Stromal cell of bone marrow (primary cell): ENCODE results near the gene ABHD3.
"Not testable (repeated sequence)": the region's sequence is repeated elsewhere in the genome, so short reads cannot be mapped to it uniquely, and the experiment has no call there.

Experiments used
- DNase-seq: peaks from one replicate; pipeline ENCODE4 v3.0.0-alpha.2; 2012; ENCODE audit warnings: low read depth

The ABHD3 gene, protein sequence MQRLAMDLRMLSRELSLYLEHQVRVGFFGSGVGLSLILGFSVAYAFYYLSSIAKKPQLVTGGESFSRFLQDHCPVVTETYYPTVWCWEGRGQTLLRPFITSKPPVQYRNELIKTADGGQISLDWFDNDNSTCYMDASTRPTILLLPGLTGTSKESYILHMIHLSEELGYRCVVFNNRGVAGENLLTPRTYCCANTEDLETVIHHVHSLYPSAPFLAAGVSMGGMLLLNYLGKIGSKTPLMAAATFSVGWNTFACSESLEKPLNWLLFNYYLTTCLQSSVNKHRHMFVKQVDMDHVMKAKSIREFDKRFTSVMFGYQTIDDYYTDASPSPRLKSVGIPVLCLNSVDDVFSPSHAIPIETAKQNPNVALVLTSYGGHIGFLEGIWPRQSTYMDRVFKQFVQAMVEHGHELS

DNA sequence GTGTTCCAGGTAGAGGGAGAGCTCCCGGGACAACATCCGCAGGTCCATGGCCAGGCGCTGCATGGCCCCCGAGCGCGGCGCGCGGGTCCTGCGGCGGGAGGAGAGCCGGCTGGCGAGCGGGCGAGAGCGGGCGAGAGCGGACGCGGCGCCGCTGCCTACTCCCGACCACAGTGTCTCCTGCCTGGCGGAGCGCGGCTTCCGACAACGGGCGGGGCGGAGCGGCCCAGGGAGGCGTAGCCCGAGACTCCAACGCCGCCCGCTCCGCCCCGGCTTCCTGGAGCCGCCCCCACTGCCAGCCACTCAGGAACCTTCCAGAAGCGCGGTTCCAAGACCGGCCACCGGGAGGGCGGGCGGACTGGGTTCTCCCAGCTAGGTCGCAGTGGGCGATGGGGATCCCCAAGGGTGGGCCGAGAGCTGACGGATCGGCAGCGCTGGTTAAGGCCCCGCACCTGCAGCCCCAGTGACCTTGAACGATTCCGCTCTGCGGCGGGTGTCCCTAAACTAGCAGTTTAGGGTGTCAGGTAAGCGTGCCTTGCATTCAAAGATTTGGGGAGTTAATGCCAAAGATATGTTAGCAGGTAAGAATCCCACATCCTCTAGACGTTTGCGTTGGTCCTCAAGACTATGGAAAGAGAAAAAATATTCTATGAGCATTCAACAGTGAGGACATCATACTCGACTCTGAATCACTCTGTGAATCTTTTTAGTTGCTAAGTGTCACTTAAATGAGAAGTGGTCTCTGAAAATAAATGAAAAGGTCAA, at the start of gene ABHD3:
ABHD3 (minus strand) TSS at position 172 of the 762 bp plus-strand sequence; CDS start at position 63, 109 bp downstream.
- DNase-seq, result peak; percentile 84

DNA sequence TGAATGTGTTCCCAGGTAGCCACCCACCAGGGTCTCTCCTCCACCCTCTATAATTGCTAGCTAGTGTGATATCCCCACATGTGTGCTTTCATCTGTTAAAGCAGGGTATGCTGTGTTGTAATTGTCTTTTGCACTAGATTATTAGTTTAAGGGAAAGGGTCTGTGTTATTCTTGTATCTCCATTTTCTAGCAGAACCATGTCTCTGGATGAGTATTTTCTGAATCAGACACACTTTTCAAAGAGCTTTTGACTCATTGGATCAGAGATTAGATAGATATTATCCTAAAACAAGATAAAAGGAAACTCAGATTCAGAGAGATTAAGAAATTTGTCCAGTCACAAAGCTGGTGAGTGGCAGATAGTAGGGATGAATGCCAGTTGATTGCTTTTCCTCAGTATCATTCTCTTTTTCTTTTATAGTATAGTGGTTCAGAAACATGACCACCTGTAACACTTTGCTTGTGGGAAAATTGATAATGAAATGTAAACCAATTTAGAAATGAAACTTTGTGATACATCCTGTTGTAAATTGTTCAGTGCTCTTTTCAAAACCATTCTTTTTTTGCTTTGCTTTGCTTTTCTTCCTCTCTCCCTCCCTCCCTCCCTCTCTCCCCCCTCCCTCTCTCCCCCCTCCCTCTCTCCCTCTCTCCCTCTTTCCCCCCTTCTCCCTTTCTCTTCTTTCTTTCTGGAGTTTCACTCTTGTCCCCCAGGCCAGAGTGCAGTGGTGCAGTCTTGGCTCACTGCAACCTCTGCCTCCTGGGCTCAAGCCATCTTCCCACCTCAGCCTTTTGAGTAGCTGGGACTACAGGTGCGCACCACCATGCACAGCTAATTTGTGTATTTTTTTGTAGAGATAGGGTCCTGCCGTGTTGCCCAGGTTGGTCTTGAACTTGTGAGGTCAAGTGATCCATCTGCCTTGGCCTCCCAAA, 43.5 kb upstream of the ABHD3 start:
- no peak for DNase-seq

DNA sequence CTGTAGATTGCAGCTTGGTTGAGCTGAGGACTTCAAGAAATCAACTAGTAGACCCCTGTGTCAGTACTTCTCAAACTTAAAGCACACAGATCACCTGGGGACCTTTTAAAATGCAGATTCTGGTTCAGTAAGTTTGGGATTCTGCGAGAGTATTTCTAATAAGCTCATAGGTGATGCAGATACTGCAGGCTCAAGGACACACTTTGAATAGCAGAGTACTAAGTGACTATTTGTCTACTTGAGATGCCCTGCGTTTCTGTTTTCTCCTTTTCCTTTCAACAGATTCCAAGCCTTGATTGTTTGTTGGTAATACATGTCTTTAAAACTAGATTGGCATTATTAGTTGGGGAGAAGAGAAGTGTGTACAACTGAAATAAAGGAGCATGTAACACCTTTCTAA, 42.7 kb upstream of the ABHD3 start:
- DNase-seq, result no peak

DNA sequence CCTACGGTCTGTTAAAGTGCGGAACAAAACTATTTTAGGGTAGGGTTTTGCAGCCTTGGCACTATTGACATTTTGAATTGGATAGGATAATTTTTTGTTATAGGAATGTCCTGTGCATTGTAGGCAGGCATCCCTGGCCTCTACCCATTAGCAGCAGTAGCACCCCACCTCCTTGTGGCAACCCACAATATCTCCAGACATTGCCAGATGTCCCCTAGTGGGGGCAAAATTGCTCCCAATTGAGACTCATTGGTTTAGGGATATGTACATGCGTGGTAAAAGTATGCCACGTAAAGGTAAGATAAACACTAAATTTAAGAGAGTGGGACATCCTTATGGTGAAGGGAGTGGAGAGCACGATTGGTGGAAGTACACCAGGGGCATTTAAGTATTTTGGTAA, 40.7 kb upstream of the ABHD3 start:
- no peak for DNase-seq

DNA sequence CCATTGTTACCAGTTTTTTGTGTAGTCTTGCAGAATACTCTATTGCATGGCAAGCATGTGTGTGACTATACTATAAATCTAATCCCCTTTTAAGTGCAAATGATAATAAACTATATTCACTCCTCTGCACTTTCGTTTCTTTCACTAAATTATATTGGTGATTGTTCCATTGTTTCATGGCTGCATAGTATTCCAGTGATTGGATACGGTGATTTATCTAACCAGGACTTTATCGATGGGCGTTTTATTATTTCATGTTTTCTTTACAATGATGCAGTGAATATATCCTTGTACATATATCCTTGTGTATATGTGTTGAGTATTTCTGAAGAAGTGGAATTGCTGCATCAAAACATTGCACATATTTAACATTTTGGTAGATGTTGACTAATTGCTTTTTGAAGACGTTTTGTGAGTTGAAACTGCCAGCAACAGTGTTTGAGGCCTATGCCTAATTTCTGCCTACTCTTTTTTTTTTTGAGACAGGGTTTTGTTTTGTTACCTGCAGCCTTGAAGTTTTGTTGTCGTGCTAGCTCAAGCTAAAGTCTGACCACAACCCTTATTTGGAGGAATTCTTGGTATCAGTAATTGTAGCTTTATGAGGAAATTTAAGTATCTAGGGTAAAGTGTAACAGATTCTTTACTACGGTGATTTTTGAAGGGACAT, 38.7 kb upstream of the ABHD3 start:
- DNase-seq, result no peak

DNA sequence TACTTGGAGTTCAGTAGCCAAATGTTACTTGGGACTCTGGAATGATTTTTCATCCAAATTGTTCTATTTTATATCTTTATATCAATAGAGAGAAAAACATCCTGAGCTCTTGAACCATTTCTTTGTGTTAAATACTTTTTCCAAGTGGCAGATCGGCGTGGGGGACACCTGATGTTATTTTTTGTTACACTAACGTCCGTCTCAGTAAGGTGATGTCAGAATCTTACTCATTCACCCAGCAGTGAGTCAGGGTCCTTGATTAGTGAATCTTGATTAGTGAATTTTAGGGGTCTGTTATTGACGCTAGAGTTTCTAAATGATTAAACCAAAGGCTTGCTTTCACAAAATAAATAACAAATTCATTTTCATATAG, 37.7 kb upstream of the ABHD3 start:
- DNase-seq, result no peak

DNA sequence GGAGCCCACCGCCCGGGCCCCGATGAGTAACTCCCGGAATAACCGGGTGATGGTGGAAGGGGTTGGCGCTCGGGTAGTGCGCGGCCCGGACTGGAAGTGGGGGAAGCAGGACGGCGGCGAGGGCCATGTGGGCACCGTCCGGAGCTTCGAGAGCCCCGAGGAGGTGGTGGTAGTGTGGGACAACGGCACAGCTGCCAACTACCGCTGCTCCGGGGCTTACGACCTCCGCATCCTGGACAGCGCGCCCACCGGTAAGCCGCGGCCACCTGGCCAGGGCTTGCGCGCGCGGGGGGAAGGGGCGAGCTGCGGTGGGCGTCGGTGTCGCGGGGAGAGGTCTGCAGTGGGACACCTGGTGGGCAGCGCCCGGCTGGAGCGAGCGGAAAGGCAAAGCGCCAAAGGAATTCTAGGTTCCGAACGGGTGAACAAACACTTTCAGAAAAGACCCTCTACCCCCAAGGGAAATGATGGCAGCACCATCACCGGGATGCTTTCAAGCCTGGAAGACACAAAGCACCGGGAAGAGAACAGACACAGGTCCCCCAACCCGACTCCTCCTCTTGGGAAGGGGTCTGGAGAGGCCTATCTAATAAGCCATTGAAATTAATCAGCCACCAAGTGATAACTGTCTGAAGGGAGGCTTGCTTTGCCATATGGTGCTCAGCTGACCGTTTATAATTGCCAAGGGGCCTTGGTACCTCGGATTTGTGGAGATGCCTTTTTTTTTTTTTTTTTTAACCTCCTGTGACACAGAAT, 37.2 kb upstream of the ABHD3 start:
- DNase-seq, result no peak

DNA sequence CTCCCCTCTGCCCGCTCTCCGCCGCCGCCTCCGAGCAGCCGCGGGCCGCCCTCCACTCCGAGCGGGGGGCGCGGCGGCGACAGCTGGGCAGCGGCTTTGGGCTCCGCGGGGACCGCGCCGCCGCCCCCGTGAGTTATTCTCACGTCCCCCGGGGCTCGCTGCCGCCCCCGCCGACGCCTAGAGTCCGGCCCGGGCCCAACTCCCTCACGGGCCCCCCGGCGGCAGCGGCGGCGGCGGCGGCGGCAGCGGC, 36.7 kb upstream of the ABHD3 start:
- no peak for DNase-seq

DNA sequence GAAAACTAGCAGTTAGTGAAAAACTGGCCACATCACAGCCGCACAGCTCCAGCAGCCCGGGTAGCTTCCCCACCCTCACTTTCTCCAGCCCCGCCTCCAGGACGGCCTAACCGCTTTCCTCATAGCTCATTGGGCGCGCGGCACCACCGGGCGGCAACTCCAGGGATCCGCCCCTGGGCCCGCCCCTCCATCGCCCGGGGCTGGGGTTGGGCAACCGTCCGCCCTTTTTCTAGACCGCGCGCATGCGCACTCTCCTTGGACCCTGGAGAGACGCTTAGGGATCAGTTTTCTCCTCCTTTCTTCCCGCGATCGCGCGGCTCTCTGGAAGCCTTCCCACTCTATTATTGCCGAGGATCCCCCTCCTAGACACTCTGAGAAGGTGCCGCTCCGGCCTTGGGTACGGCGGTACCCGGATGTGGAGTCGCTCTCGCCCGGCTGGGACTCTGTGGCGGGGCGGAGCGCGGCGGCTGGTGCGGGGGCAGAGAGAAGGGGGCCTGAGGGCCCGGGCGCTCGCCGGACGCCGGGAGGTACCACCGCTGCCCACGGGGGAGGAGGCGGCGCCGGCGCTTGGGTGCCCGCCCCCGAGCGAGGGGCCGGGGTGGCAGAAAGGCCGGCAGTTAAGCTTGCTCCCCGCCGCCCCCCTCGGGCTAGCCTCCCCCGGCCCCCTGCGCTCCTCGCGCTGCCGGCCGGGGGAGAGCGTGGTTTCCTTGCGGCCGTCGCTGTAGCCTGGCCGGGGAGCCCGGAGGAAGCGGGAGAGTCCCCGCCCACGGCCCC, 36.2 kb upstream of the ABHD3 start, which contains the start of gene MIB1:
MIB1 (plus strand) TSS at position 255 of the 774 bp plus-strand sequence. CDS start 792 bp downstream, outside the sequence.
- DNase-seq, result peak; percentile 95

DNA sequence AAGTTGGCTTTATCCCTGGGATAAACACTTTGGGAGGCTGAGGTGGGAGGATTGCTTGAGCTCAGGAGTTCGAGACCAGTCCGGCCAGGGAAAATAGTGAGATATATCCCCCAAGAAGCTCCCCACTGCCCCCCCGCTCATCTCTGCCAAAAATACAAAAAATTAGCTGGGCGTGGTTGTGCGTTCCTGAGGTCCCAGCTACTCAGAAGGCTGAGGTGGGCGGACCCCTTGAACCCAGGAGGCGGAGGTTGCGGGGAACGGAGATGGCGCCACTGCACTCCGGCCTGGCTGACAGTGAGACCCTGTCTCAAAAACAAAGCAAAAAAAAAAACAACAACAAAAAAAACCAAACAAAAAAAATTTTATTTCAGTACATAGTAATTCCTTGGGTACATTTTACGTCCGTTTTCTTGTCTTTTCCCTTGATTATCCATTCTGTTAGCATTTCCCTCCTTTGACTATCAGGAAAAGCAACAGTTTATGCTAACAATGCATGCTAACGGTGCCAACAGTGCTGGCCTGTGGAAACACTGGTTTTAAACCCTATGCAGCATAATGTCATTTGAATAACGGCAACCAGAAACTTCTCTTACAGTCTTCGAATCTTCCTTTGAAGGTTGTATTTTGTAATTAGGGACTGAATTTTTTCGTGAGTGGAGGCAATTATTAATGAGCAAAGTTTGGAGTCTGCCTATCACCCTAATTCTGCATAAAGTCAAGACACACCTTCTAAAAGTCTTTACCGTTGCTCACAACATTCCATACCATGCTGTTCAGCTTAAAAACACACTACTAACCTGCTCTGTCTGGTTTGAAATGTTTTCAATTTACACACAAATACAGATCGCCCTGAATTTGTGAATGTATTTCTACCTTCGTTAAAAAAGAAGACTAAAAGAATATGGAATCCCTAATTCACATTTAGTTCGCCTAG, 35.3 kb upstream of the ABHD3 start:
- no peak for DNase-seq

DNA sequence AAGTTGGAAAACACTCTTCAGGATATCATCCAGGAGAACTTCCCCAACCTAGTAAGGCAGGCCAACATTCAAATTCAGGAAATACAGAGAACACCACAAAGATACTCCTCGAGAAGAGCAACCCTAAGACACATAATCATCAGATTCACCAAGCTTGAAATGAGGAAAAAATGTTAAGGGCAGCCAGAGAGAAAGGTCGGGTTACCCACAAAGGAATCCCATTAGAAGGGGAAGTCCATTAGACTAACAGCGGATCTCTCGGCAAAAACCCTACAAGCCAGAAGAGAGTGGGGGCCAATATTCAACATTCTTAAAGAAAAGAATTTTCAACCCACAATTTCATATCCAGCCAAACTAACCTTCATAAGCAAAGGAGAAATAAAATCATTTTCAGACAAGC, 32.4 kb upstream of the ABHD3 start:
- DNase-seq, result not testable (repeated sequence)

DNA sequence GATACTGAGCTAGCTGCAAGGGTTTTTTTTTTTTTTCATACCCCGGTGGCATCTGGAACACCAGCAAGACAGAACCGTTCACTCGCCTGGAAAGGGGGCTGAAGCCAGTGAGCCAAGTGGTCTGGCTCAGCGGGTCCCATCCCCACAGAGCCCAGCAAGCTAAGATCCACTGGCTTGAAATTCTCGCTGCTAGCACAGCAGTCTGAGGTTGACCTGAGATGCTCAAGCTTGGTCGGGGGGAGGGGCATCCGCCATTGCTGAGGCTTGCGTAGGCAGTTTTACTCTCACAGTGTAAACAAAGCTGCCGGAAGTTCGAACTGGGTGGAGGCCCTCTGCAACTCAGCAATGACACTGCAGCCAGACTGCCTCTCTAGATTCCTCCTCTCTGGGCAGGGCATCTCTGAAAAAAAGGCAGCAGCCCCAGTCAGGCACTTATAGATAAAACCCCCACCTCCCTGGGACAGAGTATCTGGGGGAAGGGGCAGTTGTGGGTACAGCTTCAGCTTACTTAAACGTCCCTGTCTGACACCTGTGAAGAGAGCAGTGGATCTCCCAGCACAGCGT, 31.0 kb upstream of the ABHD3 start:
- no peak for DNase-seq

DNA sequence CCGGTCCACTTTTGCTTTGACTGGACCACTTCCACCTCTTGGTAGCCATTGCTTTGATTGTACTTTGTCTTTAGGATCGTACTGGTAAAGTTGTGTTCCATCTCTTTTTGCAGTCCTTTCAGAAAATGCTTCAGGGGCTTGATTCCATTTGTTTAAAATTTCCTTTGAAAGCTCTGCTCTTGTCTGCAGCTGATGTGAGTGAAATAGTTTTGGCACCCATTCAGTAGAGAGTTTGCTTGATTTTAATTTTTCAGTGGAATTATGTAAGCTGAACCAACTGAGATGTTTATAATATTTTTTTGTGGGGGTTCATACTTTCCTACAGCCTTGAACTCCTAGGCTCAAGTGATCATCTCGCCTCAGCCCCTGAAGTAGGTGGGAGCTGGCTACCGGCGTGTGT, 28.4 kb upstream of the ABHD3 start:
- DNase-seq, result no peak

DNA sequence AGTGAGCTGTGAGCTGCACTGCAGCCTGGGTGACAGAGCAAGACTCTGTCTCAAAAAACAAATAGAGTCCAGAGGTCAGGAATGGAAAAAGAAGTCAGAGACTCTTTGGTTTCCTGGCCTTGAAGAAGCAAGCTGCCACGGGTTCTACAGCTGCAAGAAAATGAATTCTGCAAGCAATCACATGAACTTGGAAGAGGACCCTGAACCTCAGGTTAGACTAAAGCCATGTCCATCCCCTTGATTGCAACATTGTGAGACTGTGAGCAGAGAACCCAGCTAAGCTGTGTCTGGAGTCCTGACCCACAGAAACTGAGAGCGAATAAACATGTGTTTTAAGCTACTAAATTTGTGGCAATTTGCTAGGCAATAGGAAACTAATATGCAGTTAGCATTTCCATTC, 23.1 kb upstream of the ABHD3 start:
- DNase-seq, result no peak

DNA sequence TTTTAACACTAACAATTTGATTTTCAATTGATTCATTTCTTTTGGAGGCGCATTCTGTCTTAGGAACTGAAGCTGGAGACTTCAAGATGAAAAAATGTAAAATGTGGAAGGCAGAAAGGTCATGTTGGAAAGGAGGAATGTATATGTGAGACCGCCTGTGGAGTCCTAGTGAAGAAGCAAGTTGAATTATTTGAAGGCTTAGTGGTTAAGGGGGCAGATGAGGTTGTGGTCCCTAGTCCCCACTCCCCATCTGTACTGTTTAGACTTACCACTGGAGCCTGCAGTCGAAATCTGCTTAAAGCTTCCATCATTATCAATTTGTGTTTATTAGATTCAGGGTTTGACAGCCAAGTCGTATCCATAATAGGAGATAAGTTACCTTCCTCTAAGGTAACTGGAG, 20.6 kb upstream of the ABHD3 start:
- DNase-seq, result no peak

DNA sequence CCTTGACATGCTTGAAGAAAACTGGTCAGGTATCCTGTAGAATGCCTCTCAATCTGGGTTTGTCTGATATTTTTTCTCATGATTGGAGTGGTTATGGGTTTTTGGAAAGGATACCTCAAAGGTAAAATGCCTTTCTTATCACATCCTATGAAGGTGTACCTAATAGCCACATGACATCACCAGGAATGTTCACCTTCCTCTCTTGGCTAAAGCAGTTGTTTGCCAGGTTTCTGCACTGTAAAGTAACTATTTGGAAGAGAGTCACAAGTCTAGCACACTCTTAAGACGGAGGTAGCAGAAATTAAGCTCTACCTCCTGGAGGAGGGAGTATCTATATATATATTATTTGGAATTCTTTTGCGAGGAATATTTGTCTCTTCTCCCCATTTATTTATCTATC, 18.1 kb upstream of the ABHD3 start:
- no peak for DNase-seq

DNA sequence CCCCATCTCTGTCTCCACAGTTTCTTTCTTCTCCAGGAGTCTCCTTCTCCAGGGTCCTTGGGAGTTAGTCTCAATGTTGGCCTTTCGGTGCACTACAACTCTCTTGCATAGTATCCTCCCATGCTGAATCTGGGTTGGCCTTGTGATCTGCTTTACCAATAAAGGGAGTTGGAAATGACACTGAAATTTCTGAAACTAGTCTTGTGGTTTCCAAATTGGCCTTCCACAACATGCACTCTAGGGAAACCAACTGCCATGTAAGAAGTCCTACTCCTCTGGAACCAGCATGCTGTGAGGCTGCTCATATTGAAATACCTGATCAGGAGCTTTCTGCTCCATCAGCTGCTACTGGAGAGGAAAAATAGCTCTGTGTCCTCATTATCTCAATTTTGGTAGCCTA, 9.9 kb upstream of the ABHD3 start:
- no peak for DNase-seq

DNA sequence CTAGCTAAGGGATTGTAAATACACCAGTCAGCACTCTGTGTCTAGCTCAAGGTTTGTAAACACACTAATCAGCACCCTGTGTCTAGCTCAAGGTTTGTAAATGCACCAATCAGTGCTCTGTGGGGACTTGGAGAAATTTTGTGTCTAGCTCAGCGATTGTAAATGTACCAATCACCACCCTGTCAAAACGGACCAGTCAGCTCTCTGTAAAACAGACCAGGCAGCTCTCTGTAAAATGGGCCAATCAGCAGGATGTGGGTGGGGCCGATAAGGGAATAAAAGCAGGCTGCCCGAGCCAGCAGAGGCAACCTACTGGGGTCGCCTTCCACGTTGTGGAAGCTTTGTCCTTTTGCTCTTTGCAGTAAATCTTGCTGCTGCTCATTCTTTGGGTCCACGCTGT, 2.6 kb upstream of the ABHD3 start:
- not testable (repeated sequence) for DNase-seq

DNA sequence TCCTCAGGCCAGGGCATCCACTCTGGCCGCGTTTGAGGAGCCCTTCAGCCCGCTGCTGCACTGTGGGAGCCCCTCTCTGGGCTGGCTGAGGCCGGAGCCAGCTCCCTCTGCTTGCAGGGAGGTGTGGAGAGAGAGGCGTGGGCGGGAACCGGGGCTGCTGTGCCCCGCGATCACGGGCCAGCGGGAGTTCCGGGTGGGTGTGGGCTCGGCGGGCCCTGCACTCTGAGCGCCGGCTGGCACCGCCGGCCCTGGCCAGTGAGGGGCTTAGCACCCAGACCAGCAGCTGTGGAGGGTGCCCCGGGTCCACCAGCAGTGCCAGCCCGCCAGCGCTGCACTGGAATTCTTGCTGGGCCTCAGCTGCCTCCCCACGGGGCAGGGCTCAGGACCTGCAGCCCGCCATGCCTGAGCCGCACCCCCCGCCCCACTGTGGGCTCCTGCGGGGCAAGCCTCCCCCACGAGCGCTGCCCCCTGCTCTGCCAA, 1.9 kb upstream of the ABHD3 start:
- DNase-seq, result no peak
